Fibroblast of lung (primary cell): ENCODE measurements around the gene TRRAP. TPM values are rescaled to one million over a fixed set of nuclear protein-coding genes. Genes with fewer than 3 reads are reported as not detected.

Experiments
- DNase-seq, 2 donors: peaks; one replicate each; pipeline versions ENCODE4 v3.0.0 to v3.0.0-alpha.2; 2010; ENCODE audit warnings: low read depth in 2 of 2
- H2AFZ ChIP-seq: 2 replicates; pipeline ENCODE4 v1.5.1; 2012; ENCODE audit warnings: low read length, control low read depth, inconsistent platforms
- H3K27ac ChIP-seq: 2 replicates; pipeline ENCODE4 v1.5.1; 2011; ENCODE audit warnings: low read length, control low read depth; ENCODE audit not compliant: insufficient read depth
- H3K27me3 ChIP-seq: 2 replicates; pipeline ENCODE4 v1.5.1; 2011; ENCODE audit warnings: mild to moderate bottlenecking, low read length; ENCODE audit not compliant: control insufficient read depth, insufficient read depth
- H3K36me3 ChIP-seq: 2 replicates; pipeline ENCODE4 v1.5.1; 2011; ENCODE audit warnings: low read length; ENCODE audit not compliant: control insufficient read depth, insufficient read depth
- H3K4me1 ChIP-seq: 2 replicates; pipeline ENCODE4 v1.5.1; 2011; ENCODE audit warnings: low read length; ENCODE audit not compliant: control insufficient read depth, insufficient read depth; ENCODE audit errors: extremely low read depth
- H3K4me2 ChIP-seq: 2 replicates; pipeline ENCODE4 v1.5.1; 2011; ENCODE audit warnings: low read length, control low read depth; ENCODE audit not compliant: insufficient read depth; ENCODE audit errors: extremely low read depth
- H3K4me3 ChIP-seq, 4 experiments: fragments of 200-600 bp in 1 of 4; sonication (generic) in 1 of 4; replicated peaks in 1 of 4; 2 replicates each; pipeline ENCODE4 v1.5.1; 2011 to 2016; ENCODE audit warnings: low read length in 4 of 4, low read depth in 3 of 4, mild to moderate bottlenecking in 3 of 4, control low read depth in 2 of 4, inconsistent platforms in 1 of 4, mixed read lengths in 1 of 4; ENCODE audit not compliant: insufficient read depth in 1 of 4; ENCODE audit errors: control extremely low read depth in 1 of 4
- H3K79me2 ChIP-seq: 2 replicates; pipeline ENCODE4 v1.5.1; 2012; ENCODE audit warnings: mild to moderate bottlenecking, low read length, inconsistent platforms; ENCODE audit not compliant: control insufficient read depth, insufficient read depth
- H3K9ac ChIP-seq: 2 replicates; pipeline ENCODE4 v1.5.1; 2011; ENCODE audit warnings: mild to moderate bottlenecking, low read length, control low read depth; ENCODE audit not compliant: insufficient read depth
- H3K9me3 ChIP-seq: 2 replicates; pipeline ENCODE4 v1.5.1; 2012; ENCODE audit warnings: low read depth, low read length; ENCODE audit not compliant: control insufficient read depth, insufficient read depth
- H4K20me1 ChIP-seq: 2 replicates; pipeline ENCODE4 v1.5.1; 2011; ENCODE audit warnings: low read length; ENCODE audit not compliant: control insufficient read depth, insufficient read depth; ENCODE audit errors: extremely low read depth
- CTCF ChIP-seq, 2 donors: IDR thresholded peaks in 1 of 2; conservative IDR thresholded peaks in 1 of 2; 1 replicate in 1 of 2; 2 replicates in 1 of 2; pipeline ENCODE4 v1.5.1; 2011 to 2012; ENCODE audit warnings: low read length in 2 of 2, control low read depth in 1 of 2, inconsistent platforms in 1 of 2, low read depth in 1 of 2, mild to moderate bottlenecking in 1 of 2
- EZH2 ChIP-seq: IDR thresholded peaks from 2 replicates; pipeline ENCODE4 v1.5.1; 2012; ENCODE audit warnings: low read length, control low read depth, mild to moderate bottlenecking; ENCODE audit errors: missing control alignments
- polyA plus RNA-seq, 2 donors: library from polyadenylated mRNA; depleted of rRNA in 1 of 2; stranded (reverse) in 1 of 2; unstranded in 1 of 2; fragments of >200 nt; gene quantifications; 2 replicates each; pipeline ENCODE4 v1.2.1, GENCODE V29; 2011 to 2012; ENCODE audit warnings: missing spikeins in 1 of 2
- total RNA-seq: library from RNA; depleted of rRNA; stranded (reverse); fragments of >200 nt; gene quantifications from 2 replicates; pipeline ENCODE4 v1.2.1, GENCODE V29; 2014

TRRAP gene
- total and polyA plus RNA-seq, 2 donors (not counting 1 experiment from before 2014, with no cell fraction given) = 11.3 to 20.6 TPM

- no peaks in the 10 kb centered on the region for H3K4me1 ChIP-seq
- H3K79me2 ChIP-seq = no peaks in the 10 kb centered on the region
- no peak overlapping the region for H2AFZ ChIP-seq
- no peak overlapping the region for H3K4me3 ChIP-seq
- no peaks in the 10 kb centered on the region for H3K27me3 ChIP-seq
- H3K4me2 ChIP-seq = no peak overlapping the region
- H3K36me3 ChIP-seq = peaks cover 38% of the 10 kb centered on the region
- no peaks in the 10 kb centered on the region for H4K20me1 ChIP-seq
- H3K9me3 ChIP-seq = no peaks in the 10 kb centered on the region
- no peak overlapping the region for H3K9ac ChIP-seq
- no peak for DNase-seq
- H3K27ac ChIP-seq = no peak overlapping the region
- TF ChIP-seq EZH2 (no peak), CTCF (conservative IDR thresholded peaks at IDR 0.05 in 1 of 2, IDR thresholded peaks at IDR 0.05 in 1 of 2; ENCODE audit: low read depth in 1 of 2, low read length in 2 of 2) (no peak)
These were observed 129.9 kb downstream of the TRRAP start for GRCh38 chr7:99008181-99008631.

GRCh38 chr7:99008921-99009530 lies 130.7 kb downstream of the TRRAP start:
- Histone ChIP-seq H3K4me1 (no peaks in the 10 kb centered on the region), H2AFZ (no peak overlapping the region), H3K4me3 (no peak overlapping the region), H3K9me3 (no peaks in the 10 kb centered on the region), H3K4me2 (no peak overlapping the region), H4K20me1 (no peaks in the 10 kb centered on the region), H3K79me2 (no peaks in the 10 kb centered on the region), H3K27ac (no peak overlapping the region), H3K9ac (no peak overlapping the region), H3K27me3 (no peaks in the 10 kb centered on the region), H3K36me3 (peaks cover 42% of the 10 kb centered on the region)
- DNase-seq = no peak
- TF ChIP-seq EZH2 = no peak
- TF ChIP-seq CTCF (conservative IDR thresholded peaks at IDR 0.05 in 1 of 2, IDR thresholded peaks at IDR 0.05 in 1 of 2; ENCODE audit: low read depth in 1 of 2, low read length in 2 of 2) = no peak

- Histone ChIP-seq H3K79me2 (no peaks in the 10 kb centered on the region), H3K4me1 (no peaks in the 10 kb centered on the region), H2AFZ (no peak overlapping the region), H3K27me3 (no peaks in the 10 kb centered on the region), H3K9ac (no peak overlapping the region), H3K4me3 (no peak overlapping the region), H3K9me3 (no peaks in the 10 kb centered on the region), H3K27ac (no peak overlapping the region), H4K20me1 (no peaks in the 10 kb centered on the region), H3K36me3 (peaks cover 42% of the 10 kb centered on the region), H3K4me2 (no peak overlapping the region)
- DNase-seq = peak in 1 of 2 donors; percentile 47
- no peak for TF ChIP-seq EZH2
- no peak for TF ChIP-seq CTCF (conservative IDR thresholded peaks at IDR 0.05 in 1 of 2, IDR thresholded peaks at IDR 0.05 in 1 of 2; ENCODE audit: low read depth in 1 of 2, low read length in 2 of 2)
These were observed 131.9 kb downstream of the TRRAP start for GRCh38 chr7:99010281-99010680.
